ENCODE data around the gene GADD45A.

Gene GADD45A

GRCh38 chr1:67672260-67672803 is 12.7 kb upstream of the GADD45A start:
- DNase-seq: no peak

DNA sequence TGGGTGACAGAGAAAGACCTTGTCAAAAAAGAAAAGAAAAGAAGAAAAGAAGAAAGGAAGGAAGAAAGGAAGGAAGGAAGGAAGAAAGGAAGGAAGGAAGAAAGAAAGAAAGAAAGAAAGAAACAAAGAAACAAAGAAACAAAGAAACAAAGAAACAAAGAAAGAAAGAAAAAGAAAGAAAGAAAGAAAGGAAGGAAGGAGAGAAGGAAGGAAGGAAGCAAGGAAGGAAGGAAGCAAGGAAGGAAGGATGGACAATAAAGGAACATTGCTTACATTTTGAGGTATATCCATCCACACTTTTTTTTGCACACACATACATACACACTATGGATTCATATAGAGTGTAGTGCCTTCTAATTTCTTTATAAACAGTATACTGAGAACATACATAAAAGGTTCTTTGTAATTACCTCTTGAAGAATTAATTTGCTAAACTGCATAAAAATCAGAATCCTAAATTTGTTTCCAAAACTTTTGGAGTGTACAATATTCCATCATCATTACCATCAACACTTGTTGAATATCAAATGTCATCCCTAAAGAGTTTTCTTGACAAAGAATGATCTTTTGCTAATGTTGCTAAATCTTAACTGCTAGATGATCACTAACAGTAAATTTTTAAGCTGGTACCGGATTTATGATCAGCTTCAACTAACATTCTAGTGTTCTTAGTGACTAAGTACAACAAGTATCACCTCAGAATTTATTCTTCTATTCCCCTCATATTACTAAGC is 11.4 kb upstream of the GADD45A start:
- DNase-seq: no peak

- peak; percentile 30 to 45 for DNase-seq
Observed at GRCh38 chr1:67674260-67675011, 10.6 kb upstream of the GADD45A start.

GRCh38 chr1:67675800-67676199 is 9.2 kb upstream of the GADD45A start:
- no peak for DNase-seq

DNA sequence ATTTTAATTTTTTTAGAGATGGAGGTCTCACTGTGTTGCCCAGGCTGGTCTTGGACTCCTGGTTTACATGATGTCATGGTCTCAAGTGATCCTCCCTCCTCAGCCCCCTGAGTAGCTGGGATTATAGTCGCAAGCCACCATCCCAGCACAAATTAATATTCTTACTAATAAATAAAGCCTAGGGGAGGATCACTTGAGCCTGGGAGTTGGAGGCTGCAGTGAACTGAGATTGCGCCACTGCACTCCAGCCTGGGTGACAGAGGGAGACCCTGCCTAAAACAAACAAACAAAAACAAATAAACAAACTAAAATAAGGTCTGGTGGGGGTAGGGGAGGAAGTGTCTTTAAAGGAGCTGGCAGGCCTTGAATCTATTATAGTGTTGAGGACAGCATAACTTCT is 8.7 kb upstream of the GADD45A start:
- DNase-seq: no peak

DNA sequence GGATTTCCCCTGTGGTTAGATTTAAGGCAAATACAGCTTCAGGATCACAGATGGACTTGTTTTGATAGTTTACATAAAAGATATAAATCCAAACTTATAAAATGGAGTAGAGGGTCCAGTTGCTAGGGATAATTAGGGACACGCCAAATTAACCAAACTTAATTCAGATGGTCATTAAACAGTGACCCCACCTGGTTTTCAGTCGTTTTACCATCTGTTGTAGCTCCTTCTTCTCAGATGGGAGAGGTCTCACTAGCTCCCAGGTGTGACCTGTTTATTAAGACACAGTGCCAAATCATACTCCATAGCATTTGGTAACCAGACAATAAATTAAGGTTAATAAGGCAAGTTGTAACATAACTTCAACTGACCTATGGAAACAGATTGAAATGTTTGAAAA is 8.1 kb upstream of the GADD45A start:
- DNase-seq: no peak

DNA sequence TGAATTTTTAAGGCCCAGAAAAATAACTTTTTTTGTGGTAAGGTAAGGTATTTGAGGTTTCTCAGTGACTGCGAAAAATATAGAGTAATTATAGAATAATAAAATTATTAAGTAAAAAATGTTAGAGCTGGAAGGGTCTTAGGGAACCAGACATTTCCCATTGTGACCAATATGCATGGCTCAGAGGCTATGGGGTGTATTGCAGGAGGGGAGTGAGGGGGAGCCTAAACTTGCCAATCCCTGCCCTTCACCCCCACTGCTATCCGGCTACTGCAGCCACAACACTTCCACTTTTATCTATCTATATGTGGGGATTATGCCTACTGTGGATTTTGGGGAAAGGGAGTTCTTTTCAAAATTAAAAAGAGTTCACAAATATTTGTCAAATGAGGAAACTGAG is 7.6 kb upstream of the GADD45A start:
- no peak for DNase-seq

DNA sequence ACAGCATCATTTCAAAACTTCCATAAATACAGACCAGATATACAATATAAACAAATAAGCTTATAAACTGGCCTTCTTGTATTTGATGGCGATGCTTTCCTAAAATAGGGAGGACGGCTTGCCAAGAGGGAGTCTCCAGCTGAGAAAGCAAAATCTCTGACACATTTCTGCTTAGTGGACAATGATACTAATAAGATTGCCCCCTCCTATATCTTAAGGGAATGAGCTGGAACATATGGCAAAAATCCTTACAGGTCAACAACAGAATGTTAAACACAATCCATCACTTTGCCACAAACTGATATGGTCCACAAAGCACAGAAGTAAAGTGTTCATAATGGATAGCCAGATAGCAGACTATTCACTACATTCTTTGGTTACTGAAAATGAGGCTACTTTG is 7.1 kb upstream of the GADD45A start:
- no peak for DNase-seq

DNA sequence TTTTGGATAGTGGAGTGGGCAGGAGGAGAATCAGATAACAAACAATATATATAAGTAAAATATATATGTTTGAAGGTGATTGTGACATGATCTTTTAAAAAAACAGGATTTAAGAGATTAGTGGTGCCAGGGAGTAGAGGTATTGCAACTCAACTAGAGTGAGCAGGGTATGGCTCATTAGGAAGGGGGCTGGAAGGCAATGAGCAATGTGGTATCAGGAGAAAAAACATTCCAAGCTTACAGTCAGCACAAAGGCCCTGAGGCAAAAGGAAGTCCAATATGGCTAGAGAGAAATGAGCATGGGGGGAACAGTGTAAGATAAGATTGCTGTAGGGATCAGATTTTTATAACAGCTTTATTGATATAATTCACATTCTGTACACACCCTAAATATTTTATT is 5.3 kb upstream of the GADD45A start:
- no peak for DNase-seq

DNA sequence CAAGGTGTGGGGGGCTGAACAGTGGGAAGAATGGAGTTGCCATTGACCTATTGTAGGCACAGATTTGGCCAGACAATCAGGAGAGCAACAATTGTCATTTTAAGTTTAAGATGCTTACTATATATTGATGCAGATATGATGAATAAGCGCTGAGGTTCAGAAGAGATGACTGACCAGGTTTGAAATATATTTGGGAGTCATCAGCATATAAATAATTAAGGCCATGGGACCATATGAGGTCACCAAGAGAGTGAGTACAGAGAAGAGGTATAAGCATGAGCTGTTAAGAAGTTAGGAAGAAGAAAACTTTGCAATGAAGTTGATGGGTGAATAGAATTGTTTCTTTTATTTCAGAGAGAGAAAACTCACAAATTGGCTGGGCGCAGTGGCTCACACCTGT is 4.5 kb upstream of the GADD45A start:
- no peak for DNase-seq

DNA sequence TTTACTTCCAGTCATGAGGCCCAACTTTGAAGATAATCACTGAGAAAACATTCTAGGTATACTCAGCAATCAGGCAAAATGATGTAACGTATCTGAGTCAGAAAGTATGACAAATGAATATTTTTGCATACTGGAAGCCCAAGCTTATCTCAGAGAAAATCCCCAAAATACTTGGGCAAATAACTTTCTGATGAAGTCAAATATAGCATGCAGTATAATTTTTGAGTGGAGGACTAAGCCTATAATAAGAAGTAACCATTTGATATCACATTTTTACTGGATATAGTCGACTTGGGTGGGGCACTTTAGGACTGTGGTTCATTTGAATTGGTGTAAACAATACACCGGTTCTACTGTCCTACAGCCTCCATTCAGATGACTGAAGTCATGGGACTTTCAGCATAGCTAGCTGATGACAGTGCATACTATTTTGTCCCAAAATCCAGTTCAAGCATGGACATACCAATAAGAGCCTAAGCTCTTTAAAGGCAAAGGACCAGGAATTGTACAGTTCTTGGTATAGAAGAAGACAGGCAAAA is 2.3 kb upstream of the GADD45A start:
- no peak for DNase-seq

DNA sequence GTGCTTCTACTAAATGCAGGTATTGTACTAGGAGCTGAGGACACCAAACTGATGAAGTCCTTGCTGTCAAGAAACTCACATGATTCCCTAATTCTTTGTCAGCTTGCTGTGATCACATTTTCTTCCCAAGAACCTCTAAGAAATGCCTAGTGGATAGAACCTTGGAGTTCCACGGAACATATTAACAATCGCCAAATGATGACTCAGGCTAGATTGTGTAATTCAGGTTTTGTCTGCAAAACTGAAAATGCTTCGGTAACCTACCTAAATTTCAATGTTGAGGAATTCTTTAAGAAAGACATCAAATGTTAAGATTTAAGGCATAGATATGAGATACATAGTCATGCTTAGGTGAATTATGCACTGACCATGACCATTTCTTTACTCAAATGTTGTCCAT is 1.7 kb upstream of the GADD45A start:
- DNase-seq: no peak

DNA sequence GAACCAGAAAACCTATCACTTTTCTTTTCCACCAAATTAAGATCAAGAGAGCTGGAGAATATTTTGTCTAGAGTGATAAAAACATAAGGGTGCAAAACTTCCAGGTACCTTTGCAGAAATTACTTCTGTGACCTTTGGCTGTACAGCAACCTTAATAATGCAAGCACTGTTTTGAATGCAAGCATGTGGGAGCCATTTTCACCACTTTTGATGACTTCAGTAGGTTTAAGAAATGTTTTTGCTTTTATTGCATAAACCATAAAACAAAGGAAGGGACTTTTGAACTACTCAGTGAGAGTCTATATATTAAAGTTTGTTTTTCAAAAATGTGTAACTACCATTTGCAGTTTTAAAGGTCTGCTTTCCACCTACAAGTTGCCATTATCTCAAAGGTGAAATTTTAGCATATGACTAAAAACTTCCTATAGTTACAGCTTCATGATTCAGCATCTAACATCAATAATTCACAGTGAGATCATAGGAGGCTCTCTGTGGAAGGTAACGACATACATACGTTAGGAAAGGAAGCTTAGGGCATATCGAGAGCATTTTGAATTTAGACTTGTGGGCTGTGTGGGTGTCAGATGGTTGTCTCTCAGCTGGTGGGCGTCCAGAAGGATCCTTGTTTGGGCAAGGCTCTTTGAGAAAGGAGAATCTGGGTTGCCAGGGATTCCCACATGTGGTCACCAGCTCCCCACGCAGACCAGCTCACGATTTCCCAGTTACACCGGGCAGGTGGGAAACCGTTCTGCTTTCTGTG is 1.1 kb upstream of the GADD45A start:
- peak; percentile 66 to 71 for DNase-seq

DNA sequence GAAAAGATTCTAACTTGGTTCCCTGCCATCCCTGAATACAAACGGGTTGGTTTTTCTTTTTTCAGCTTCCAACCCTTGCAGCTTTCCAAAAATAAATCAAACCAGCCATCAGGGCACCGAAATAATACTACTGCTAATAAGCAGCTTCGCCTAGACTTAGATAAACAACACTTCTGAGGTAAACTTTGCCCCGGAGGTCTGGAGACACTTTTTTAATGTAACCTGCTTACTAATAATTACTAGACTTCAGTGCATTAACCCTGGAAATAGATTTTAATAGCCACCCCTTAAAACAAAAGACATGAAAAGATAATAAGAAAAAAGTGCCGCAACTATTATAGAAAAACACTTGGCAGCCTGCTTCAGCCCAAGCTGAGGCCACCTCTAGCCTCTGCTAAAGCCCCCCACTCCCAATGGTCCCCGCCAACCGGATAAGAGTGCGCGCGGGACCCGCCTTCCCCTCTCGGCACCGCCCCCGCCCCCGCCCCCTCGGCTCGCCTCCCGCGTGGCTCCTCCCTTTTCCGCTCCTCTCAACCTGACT is 405 bp upstream of the GADD45A start:
- no peak for DNase-seq

DNA sequence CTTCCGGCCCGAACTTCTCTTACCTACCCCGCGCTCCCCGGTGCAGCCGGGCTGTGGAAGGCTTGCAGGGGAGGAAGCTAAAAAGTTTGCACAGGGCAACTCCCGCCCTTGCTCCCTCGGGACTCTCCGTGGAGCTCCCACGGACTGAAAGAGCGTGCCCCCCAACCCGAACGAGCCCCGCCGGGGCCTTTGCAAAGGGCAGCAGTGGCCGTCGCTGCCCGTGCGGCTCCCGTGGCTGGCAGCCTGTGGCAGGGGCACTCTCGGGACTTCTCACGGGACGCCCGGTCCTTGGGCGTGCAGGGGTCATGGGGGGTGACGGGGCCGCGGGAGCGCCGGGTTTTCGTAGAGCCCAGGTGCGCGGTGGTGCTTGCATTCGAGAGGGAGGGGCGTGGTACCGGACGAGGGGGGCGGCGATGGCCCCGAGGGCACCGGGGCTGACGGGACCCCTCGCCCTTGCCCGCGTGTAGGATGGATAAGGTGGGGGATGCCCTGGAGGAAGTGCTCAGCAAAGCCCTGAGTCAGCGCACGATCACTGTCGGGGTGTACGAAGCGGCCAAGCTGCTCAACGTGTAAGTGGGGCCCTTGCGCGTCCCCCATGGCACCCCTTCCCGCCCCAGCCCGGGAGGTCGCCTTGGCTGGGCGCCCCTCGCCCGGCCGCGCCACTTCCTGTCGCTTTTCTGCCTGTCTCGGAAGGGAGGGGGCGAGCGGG is 711 bp downstream of the GADD45A start:
- DNase-seq: peak; percentile 73 to 78

DNA sequence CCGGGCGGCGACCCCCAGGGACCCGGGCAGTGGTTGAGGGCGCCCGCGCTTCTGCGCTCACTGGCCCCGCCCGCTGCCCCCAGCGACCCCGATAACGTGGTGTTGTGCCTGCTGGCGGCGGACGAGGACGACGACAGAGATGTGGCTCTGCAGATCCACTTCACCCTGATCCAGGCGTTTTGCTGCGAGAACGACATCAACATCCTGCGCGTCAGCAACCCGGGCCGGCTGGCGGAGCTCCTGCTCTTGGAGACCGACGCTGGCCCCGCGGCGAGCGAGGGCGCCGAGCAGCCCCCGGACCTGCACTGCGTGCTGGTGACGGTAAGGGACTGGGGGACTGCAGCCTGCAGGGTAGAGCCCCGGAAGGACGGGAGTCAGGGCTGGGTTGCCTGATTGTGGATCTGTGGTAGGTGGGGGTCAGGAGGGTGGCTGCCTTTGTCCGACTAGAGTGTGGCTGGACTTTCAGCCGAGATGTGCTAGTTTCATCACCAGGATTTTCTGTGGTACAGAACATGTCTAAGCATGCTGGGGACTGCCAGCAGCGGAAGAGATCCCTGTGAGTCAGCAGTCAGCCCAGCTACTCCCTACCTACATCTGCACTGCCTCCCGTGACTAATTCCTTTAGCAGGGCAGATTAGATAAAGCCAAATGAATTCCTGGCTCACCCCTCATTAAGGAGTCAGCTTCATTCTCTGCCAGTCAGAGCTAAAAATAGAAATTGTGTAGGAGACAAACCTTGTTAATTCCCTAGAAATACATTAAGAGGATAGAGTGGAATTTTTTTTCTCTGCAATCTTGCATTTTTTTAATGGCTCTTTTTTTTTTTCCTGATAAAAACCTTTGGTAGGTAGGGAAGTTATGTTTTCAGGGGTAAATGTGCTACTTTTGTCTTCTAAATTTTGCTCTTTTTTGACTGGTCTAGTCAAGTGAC is 1.5 kb downstream of the GADD45A start:
- DNase-seq: peak; percentile 64 to 74

DNA sequence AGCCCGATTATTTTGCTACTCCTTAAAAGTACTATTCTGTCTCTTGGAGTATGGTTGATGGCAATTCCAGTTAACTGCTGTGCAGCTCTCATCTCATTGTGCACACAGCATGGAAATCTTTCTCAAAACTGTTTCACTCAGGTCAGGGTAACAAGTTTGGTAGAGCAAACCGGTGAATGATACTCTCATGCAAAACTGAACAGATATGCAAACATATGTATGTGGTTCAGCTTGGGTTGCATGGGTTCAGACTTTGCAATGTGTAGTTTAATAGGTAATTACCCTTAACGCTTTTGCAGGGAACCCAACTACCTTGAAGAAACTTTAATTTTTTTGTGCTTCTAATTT is 2.2 kb downstream of the GADD45A start:
- DNase-seq: no peak

- DNase-seq: no peak
Observed at GRCh38 chr1:67687649-67688048, 2.6 kb downstream of the GADD45A start.

DNA sequence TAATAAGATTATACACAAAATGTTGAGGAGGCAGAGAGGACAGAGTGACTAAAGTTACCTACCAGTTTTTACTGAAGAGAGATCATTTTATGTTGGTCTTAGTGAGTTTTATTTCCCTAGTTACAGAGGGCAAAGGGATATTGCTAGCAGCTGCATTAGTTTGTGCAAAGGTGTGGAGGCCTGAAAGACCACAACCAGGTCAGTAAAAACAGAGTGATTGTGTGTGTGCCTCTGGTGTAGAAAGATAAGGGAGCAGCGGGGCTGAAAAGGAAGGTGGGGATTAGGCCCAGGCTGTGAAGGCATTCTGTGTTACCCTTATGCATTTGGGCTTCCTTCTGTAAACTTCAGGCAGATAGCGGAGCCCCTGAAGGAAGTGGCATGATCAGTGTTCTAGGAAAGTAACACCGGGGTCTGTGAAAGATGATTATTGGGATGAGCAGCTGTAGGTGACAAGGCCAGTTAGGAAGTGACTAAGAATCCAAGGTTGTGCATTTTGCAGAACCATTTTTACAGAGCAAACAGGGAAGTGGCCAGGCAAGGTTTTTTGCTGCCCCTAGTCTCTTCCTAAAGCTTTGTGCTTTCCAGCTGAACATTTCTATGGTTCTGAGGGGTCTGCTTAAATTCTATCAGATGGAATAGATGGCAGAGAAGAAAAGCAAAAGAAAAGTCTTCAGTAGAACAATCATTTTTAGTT is 3.7 kb downstream of the GADD45A start:
- no peak for DNase-seq

DNA sequence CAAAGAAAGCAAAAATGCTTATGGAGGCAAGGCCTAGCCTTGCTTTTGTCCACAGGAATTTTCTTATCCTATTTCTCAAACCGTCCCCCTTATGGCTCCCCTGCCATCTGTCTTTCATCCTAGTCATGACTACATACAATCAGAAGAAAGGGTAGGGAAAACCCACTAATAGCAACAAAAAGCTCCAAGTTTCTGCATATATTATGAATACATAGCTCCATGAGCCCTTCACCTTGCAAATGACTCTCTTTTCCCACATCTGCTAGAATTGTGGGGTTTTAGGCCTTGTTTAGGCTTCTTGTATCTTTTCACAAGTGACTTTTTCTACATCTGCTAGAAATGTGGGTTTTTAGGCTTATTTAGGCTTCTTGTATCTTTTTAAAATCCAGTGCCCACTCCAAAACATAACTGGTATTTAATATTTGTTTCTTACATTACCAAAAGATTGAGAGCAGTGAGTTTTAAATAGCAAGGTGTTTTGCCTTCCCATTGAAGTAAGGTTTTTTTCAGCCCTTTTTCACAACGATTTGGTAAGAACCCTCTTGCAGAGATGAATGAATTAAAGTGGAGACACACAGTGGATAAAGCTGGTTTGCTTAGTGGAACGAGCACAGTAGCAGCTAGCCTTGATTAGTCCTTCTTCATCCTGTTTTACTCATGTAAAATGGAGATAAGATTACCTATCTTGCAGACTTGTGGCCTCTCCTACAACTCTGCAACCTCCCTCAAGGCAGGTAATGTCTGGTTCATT is 4.4 kb downstream of the GADD45A start:
- DNase-seq: no peak

Data from activated T-cell treated with anti-CD3 and anti-CD28 coated beads, Interleukin-2, amount 50 U/mL, for 48 hours (primary cell).